HG03354 (cell line): ENCODE results near the gene DNTTIP2.
"Not testable (repeated sequence)": the region's sequence is repeated elsewhere in the genome, so short reads cannot be mapped to it uniquely, and the experiment has no call there.

ENCODE experiments used
- ATAC-seq: cut with Tn5 transposase; IDR thresholded peaks from one replicate; pipeline ENCODE4 v1.9.1; 2021; ENCODE audit warnings: mild to moderate bottlenecking; ENCODE audit not compliant: unreplicated experiment, poor library complexity, severe bottlenecking

Gene DNTTIP2

DNA sequence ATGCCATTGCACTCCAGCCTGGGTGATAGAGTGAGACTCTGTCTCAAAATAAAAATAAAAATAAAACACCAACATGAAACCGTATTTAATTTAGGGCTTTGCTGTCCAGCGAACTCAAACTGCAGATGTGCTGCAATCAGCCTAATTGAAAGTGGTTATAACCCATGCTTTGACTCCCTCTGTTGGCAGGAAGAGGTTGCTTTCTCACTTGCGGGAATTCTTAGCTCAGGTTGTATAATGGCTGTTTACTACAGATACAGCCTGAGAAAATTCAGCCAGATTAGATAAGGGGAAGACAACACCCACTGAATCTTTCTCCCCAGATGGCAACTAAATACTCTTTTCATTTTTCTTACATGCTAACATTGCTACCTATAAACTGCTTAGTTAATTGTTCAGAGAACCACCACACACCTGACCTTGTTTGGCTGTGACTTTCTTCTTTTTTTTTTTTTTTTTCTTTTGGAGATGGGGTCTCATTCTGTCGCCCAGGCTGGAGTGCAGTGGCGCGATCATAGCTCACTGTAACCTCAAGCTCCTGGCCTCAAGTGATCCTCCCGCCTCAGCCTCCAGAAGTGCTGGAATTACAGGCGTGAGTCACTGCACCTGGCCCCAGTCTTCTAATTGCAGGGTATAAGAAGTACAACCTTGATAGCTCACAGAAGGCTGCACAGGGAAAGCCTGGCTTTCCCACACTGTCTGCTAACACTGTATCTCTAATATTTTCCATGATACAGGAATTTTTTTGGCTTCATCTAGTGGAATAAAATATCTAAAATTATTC, 34.6 kb downstream of the DNTTIP2 start:
- ATAC-seq: no peak

DNA sequence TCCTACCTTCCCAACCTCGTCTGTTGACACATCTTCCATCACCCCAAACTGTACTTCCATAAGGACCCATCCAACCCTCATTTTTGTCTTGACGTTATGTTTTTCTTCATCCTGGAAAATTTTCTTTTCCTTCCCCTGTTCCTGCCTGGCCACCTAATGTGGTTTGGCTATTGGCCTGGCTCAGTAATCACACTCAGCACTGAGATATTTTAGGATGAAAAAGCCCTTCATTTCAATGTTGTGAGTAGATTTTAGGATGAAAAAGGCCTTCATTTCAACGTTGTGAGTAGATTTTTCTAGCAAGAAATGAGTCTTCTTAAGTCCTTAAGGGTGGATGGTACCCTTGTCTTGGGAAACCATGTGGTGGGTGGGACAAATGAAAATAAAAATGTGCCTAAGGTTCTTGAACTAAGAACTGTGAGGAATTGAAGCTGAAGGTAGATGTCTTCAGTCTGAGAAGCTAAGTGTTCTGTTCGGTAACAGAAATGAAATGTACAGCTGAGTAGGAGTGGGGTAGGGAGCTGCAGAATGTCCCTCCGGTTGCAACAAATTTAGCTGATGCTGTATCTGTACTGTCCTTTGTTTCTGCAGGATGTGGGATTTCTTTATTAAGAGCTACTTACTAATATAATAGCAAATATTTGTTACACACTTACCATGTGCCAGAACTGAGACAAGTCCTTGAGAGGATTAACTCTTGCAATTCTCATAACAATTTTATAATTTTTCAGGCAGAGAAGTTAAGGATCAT, 36.1 kb downstream of the DNTTIP2 start:
- ATAC-seq: no peak

- ATAC-seq: no peak
Measured at GRCh38 chr1:93841771-93842170, 37.2 kb downstream of the DNTTIP2 start.

GRCh38 chr1:93840956-93841482, 38.0 kb downstream of the DNTTIP2 start:
- ATAC-seq: no peak

- no peak for ATAC-seq
Measured at GRCh38 chr1:93839753-93840152, 39.3 kb downstream of the DNTTIP2 start.

GRCh38 chr1:93839307-93839706, 39.7 kb downstream of the DNTTIP2 start:
- no peak for ATAC-seq

DNA sequence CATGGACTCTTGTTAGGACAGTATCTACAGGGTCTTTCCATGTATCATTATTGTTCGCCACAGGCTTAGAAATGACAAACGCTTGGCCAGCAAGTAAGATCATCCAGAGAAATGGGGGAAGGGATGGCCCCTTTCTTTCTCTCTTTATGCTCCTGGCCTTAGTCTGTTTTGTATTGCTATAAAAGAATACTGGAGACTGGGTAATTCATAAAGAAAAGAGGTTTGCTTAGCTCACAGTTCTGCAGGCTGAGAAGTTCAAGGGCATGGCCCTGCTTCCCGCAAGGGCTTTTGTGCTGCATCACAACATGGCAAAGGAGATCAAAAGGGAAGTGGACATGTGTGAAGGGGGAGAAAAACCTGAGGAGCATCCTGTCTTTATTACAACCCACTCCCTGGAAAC, 41.0 kb downstream of the DNTTIP2 start:
- no peak for ATAC-seq

GRCh38 chr1:93833293-93833692, 45.7 kb downstream of the DNTTIP2 start:
- ATAC-seq: not testable (repeated sequence)

DNA sequence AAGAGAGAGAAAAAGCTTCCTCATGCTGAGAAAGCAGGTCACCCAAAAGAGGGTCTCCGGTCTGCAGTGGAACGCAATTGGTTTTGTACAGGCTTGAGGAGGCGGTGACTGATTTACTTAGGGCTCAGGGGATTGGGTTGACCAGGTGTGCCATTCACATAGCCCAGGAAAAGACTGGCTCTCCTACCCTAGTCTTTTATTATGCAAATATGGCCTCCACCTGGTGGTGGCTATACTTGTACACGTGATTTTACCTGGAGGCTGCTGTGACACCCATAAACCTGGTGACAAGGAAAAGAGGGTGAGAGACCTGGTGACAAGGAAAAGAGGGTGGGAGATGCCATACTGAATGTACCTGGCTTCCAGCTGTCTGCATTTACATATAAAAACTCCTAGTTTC, 49.9 kb downstream of the DNTTIP2 start:
- no peak for ATAC-seq

- no peak for ATAC-seq
Measured at GRCh38 chr1:93828367-93828755, 50.6 kb downstream of the DNTTIP2 start.

- no peak for ATAC-seq
Measured at GRCh38 chr1:93827633-93828366, 51.2 kb downstream of the DNTTIP2 start.

DNA sequence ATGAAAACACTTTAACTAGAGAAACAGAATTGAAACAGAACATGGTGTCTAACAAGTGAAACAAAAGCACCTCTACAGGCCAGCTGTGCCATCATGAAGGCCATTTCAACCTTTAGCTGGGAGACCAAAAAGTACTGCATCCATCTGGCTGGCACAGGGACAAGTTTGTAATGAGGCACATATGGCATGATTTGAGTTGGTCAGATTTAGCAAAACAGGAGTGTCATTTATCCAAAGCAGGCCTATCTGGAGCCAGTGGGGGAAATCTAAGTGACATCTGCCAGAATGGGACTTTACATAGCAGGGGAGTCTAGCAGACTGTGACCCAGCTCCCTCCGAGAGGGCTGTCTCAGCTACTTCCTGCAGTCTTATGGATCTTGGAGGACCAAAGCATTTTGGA, 51.9 kb downstream of the DNTTIP2 start:
- no peak for ATAC-seq

GRCh38 chr1:93824834-93825233, 54.2 kb downstream of the DNTTIP2 start:
- no peak for ATAC-seq

DNA sequence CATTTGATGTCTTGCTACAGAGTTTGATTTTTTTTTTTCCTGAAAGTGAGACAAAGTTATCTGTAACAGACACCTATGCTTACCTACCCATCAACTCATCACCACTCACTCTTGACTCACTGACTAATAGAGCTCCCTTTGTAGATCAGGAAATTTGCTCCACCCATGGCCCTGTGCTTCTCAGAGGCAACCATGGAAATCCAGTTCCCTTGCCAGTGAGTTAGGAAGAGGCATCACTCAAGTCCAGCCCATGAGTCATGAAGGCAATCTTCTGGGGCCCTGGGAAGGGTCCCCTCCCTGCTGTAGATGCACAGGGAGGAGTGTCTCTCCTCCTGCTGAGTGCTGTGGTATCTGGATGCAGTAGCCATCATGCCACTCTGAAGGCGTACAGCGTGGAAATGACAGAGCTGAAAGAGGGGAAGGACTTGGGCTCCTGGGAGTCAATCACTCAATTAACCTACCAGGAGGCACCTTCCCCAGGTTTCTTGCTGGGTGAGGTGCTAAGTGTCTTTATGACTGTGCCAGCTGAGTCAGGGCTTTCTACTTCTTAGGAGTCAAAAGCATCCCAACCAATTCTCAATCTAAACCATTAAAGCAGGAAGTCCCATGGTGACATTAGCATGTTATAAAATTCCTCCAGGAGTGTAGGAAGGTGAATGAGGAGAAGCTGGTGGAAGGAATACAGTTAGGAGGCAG, 56.1 kb downstream of the DNTTIP2 start:
- ATAC-seq: no peak

DNA sequence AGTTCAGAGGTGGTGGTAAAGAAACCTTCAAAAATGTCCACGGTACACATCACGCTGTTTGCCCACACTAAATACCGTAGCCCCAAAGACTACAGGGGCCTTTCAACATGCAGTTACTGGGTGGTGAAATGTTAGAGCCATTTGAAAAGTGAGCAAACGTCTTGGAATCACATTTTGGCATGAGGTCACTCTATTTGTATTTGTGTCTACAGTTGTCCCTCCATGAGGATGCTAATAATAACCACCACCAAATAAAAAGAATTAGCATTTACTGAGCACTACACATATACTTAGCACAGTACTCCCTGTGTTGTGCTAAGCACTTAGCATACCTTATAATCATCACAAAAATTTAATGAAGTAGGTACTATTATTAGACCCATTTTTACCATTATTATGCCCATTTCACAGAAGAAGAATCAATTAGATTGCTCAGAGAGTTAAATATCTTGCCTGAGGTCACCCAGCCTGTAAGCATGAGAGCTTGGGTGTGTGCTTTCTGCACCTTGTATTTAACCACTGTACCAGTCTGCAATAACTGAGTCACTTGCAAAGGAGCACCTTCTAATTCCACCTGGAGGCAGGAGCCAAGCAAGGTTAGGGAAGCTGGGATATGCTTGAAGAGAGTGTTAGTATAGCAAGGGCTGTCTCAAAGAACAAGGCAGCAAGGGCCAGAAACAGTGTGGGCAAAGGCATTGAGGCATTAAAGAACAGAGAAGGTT, 57.4 kb downstream of the DNTTIP2 start:
- ATAC-seq: no peak

- ATAC-seq: no peak
Measured at GRCh38 chr1:93820554-93821422, 58.2 kb downstream of the DNTTIP2 start.

- no peak for ATAC-seq
Measured at GRCh38 chr1:93818570-93818959, 60.4 kb downstream of the DNTTIP2 start.

DNA sequence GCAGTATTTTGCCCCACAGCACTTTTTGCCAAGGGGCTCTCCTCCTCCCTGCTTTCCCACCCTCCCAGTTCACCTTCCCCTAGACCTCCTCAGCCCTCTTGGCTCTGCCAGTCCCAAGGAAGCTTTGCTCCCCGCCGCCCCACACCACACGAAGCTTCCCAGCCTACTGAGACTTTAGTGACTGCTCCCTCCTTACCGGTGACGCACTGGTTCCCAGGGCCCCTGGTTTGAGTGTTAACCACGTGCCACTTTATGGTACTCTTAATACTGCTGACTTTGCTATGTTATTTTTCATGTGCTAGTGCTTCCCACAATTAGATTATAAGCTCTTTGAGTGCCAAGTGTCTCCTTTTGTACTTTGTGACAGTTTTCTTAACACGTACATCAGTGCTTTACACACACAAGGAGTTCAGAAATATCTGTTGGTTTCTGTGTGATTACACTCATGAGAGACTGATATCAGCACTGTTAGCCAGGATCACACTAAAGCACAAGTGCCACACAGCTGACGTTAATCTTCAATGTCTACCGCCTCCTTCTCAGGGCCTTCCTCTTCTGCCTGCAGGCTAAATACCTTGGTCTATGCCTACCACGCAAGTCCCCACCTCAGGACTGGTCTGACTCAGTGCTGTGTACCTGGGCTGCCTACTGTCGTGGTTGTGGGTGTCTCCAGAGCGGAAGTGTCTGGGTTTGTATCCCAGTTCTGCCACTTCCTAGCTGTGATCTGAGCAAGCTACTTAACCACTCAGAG, 61.0 kb downstream of the DNTTIP2 start:
- no peak for ATAC-seq
